ENCODE results near the gene IL7R. TPM values are rescaled to one million over a fixed set of nuclear protein-coding genes. Genes with fewer than 3 reads are reported as not detected.
"Not testable (repeated sequence)": the region's sequence is repeated elsewhere in the genome, so short reads cannot be mapped to it uniquely, and the experiment has no call there.

IL7R gene
- total and polyA plus RNA-seq, 2 donors (not counting 1 experiment from before 2014, with no cell fraction given) = 67.9 to 266 TPM

- Histone ChIP-seq H3K4me2 (ENCODE audit: extremely low read depth, insufficient read depth, low read length) (peak overlapping the region; percentile 54), H3K36me3 (ENCODE audit: control insufficient read depth, insufficient read depth, low read length) (no peaks in the 10 kb centered on the region), H3K4me3 (replicated peaks in 1 of 4; ENCODE audit: control extremely low read depth in 1 of 4, insufficient read depth in 1 of 4, low read depth in 3 of 4, low read length in 4 of 4) (no peak overlapping the region), H3K4me1 (ENCODE audit: control insufficient read depth, extremely low read depth, insufficient read depth, low read length) (peaks cover 2% of the 10 kb centered on the region), H2AFZ (ENCODE audit: low read length) (no peak overlapping the region), H3K27me3 (ENCODE audit: control insufficient read depth, insufficient read depth, low read length) (no peaks in the 10 kb centered on the region), H3K9me3 (ENCODE audit: control insufficient read depth, insufficient read depth, low read depth, low read length) (no peaks in the 10 kb centered on the region), H4K20me1 (ENCODE audit: control insufficient read depth, extremely low read depth, insufficient read depth, low read length) (no peaks in the 10 kb centered on the region), H3K9ac (ENCODE audit: insufficient read depth, low read length) (no peak overlapping the region), H3K79me2 (ENCODE audit: control insufficient read depth, insufficient read depth, low read length) (no peaks in the 10 kb centered on the region), H3K27ac (ENCODE audit: insufficient read depth, low read length) (no peak overlapping the region)
- peak in 1 of 2 donors; percentile 65 for DNase-seq (ENCODE audit: low read depth in 2 of 2)
- no peak for TF ChIP-seq CTCF (conservative IDR thresholded peaks at IDR 0.05 in 1 of 2, IDR thresholded peaks at IDR 0.05 in 1 of 2; ENCODE audit: low read depth in 1 of 2, low read length in 2 of 2)
- TF ChIP-seq EZH2 (IDR thresholded peaks at IDR 0.05; ENCODE audit: low read length, missing control alignments) = no peak
These were observed 33.6 kb downstream of the IL7R start for GRCh38 chr5:35890021-35891020.

GRCh38 chr5:35892799-35893198 is 36.1 kb downstream of the IL7R start:
- H2AFZ ChIP-seq (ENCODE audit: low read length); DNase-seq (ENCODE audit: low read depth in 2 of 2); H3K9ac ChIP-seq (ENCODE audit: insufficient read depth, low read length); H3K9me3 ChIP-seq (ENCODE audit: control insufficient read depth, insufficient read depth, low read depth, low read length); H3K27me3 ChIP-seq (ENCODE audit: control insufficient read depth, insufficient read depth, low read length); H3K36me3 ChIP-seq (ENCODE audit: control insufficient read depth, insufficient read depth, low read length); H4K20me1 ChIP-seq (ENCODE audit: control insufficient read depth, extremely low read depth, insufficient read depth, low read length); H3K4me3 ChIP-seq (replicated peaks in 1 of 4; ENCODE audit: control extremely low read depth in 1 of 4, insufficient read depth in 1 of 4, low read depth in 3 of 4, low read length in 4 of 4); H3K27ac ChIP-seq (ENCODE audit: insufficient read depth, low read length); H3K79me2 ChIP-seq (ENCODE audit: control insufficient read depth, insufficient read depth, low read length); H3K4me1 ChIP-seq (ENCODE audit: control insufficient read depth, extremely low read depth, insufficient read depth, low read length); H3K4me2 ChIP-seq (ENCODE audit: extremely low read depth, insufficient read depth, low read length): not testable (repeated sequence)

- TF ChIP-seq CTCF (conservative IDR thresholded peaks at IDR 0.05 in 1 of 2, IDR thresholded peaks at IDR 0.05 in 1 of 2; ENCODE audit: low read depth in 1 of 2, low read length in 2 of 2) (no peak), EZH2 (IDR thresholded peaks at IDR 0.05; ENCODE audit: low read length, missing control alignments) (no peak)
These were observed 37.4 kb downstream of the IL7R start for GRCh38 chr5:35894131-35894530.

More at GRCh38 chr5:35894131-35894530, 37.4 kb downstream of the IL7R start:
- no peaks in the 10 kb centered on the region for H3K9me3 ChIP-seq (ENCODE audit: control insufficient read depth, insufficient read depth, low read depth, low read length)
- no peak overlapping the region for H3K4me3 ChIP-seq (replicated peaks in 1 of 4; ENCODE audit: control extremely low read depth in 1 of 4, insufficient read depth in 1 of 4, low read depth in 3 of 4, low read length in 4 of 4)
- H3K79me2 ChIP-seq (ENCODE audit: control insufficient read depth, insufficient read depth, low read length) = no peaks in the 10 kb centered on the region
- H2AFZ ChIP-seq (ENCODE audit: low read length) = no peak overlapping the region
- DNase-seq (ENCODE audit: low read depth in 2 of 2) = no peak
- no peaks in the 10 kb centered on the region for H4K20me1 ChIP-seq (ENCODE audit: control insufficient read depth, extremely low read depth, insufficient read depth, low read length)
- H3K27ac ChIP-seq (ENCODE audit: insufficient read depth, low read length) = no peak overlapping the region
- H3K4me1 ChIP-seq (ENCODE audit: control insufficient read depth, extremely low read depth, insufficient read depth, low read length) = peaks cover 2% of the 10 kb centered on the region
- H3K4me2 ChIP-seq (ENCODE audit: extremely low read depth, insufficient read depth, low read length) = no peak overlapping the region
- no peaks in the 10 kb centered on the region for H3K27me3 ChIP-seq (ENCODE audit: control insufficient read depth, insufficient read depth, low read length)
- no peak overlapping the region for H3K9ac ChIP-seq (ENCODE audit: insufficient read depth, low read length)
- no peaks in the 10 kb centered on the region for H3K36me3 ChIP-seq (ENCODE audit: control insufficient read depth, insufficient read depth, low read length)
